Measurements from ENCODE around the gene ZNF275. TPM values are rescaled to one million over a fixed set of nuclear protein-coding genes. Genes with fewer than 3 reads are reported as not detected.

The ZNF275 gene
- total and polyA plus RNA-seq, 2 of the 4 experiments (the other 2 are of a cell fraction): 6.6 to 9.7 TPM

DNA sequence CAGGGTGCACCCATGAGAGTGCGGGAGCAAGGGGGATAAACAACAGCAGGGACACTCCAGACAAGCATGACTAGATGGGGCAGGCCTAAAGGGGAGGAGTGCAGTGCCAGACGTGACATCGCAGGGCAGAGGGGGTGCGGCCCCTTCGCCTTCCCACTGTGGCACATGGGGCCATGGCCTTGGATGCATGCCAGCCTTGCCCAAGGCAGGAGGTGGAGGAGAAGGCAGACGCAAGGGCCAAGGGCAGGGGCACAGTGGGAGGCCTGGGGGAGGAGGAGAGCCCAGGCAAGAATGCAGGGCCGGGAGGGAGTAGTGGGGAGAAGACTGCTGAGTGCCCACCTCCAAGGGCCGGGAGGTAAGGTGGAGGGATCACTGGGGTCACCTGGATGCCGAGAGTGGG lies 45.6 kb downstream of the ZNF275 start:
- H2BK20ac ChIP-seq (ENCODE audit: low read depth, low read length): no peak overlapping the region
- no peak overlapping the region for H2BK5ac ChIP-seq (ENCODE audit: low read depth, low read length, poor library complexity, severe bottlenecking)
- H3K9me3 ChIP-seq (ENCODE audit: control insufficient read depth, insufficient read depth, low read length): peaks cover 2% of the 10 kb centered on the region; the same call in 1 of the 2 replicates
- H3K9ac ChIP-seq (ENCODE audit: low read depth, low read length): no peak overlapping the region
- no peak overlapping the region for H3K56ac ChIP-seq (ENCODE audit: extremely low read depth, insufficient read depth, low read length)
- dilution Hi-C loops (cut with HindIII; ENCODE audit: low sequenced_read_pairs, unreplicated experiment): no loop called here
- no peak overlapping the region for H3K4ac ChIP-seq (ENCODE audit: low read depth, low read length)
- ATAC-seq (ENCODE audit: low read depth): no peak
- no peak overlapping the region for H3K14ac ChIP-seq (replicated peaks; ENCODE audit: low read depth, low read length)
- no peak overlapping the region for H2AK9ac ChIP-seq (replicated peaks; ENCODE audit: low read depth, low read length, poor library complexity)
- no peak overlapping the region for H2BK15ac ChIP-seq (ENCODE audit: low read depth, low read length)
- no peaks in the 10 kb centered on the region for H3K36me3 ChIP-seq (ENCODE audit: control insufficient read depth, insufficient read depth, low read length)
- WGBS, 2 experiments (ENCODE audit: extremely low coverage in 2 of 2, insufficient read length in 1 of 2): 20% methylated on average over 1 of the region's 9 CpGs; no CpG with 5 or more reads in 1 of the 2 experiments
- H3K9me1 ChIP-seq (ENCODE audit: insufficient read depth, low read length): no peaks in the 10 kb centered on the region
- no peak overlapping the region for H2AK5ac ChIP-seq (ENCODE audit: low read depth, low read length)
- POLR2A ChIA-PET (ENCODE audit: unreplicated experiment): no interaction called here
- no peak overlapping the region for H3K4me3 ChIP-seq (ENCODE audit: insufficient read depth, low read depth, low read length)
- peaks cover 5% of the 10 kb centered on the region for H3K27me3 ChIP-seq (ENCODE audit: control insufficient read depth, insufficient read depth, low read length)
- no TSS peak for BruUV-seq (replicated peaks)
- H4K91ac ChIP-seq (ENCODE audit: insufficient read depth, low read depth, low read length): no peak overlapping the region
- peaks cover 2% of the 10 kb centered on the region; the same call in 1 of the 2 replicates for H3K4me1 ChIP-seq (ENCODE audit: control insufficient read depth, insufficient read depth, low read length)
- DNase-seq: no peak
- no peak overlapping the region for H3K18ac ChIP-seq (ENCODE audit: low read depth, low read length)
- no peaks in the 10 kb centered on the region for H3K79me1 ChIP-seq (ENCODE audit: low read depth in 1 of 2, low read length in 2 of 2)
- no peak overlapping the region for H3K4me2 ChIP-seq (ENCODE audit: low read depth, low read length)
- H2BK120ac ChIP-seq (ENCODE audit: low read depth, low read length): no peak overlapping the region
- no peak overlapping the region for H3K23ac ChIP-seq (ENCODE audit: low read depth, low read length)
- H3K27ac ChIP-seq (ENCODE audit: insufficient read depth, low read length): no peak overlapping the region
- H4K5ac ChIP-seq (ENCODE audit: low read depth, low read length): no peak overlapping the region
- no peaks in the 10 kb centered on the region for H4K20me1 ChIP-seq (ENCODE audit: insufficient read depth, low read length)
- intact Hi-C loops (cut with micrococcal nuclease): no loop called here
- in situ Hi-C loops (cut with MboI; ENCODE audit: low sequenced_read_pairs): no loop called here
- TF ChIP-seq, protein P1, sequence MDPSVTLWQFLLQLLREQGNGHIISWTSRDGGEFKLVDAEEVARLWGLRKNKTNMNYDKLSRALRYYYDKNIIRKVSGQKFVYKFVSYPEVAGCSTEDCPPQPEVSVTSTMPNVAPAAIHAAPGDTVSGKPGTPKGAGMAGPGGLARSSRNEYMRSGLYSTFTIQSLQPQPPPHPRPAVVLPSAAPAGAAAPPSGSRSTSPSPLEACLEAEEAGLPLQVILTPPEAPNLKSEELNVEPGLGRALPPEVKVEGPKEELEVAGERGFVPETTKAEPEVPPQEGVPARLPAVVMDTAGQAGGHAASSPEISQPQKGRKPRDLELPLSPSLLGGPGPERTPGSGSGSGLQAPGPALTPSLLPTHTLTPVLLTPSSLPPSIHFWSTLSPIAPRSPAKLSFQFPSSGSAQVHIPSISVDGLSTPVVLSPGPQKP (IDR thresholded peaks at IDR 0.05; ENCODE audit: borderline replicate concordance, low read depth, low read length): no peak
- H4K8ac ChIP-seq (ENCODE audit: low read depth in 2 of 2, low read length in 2 of 2): no peak overlapping the region
- CTCF ChIA-PET: no interaction called here
- H2AFZ ChIP-seq (replicated peaks; ENCODE audit: low read length, poor library complexity): no peak overlapping the region
